ENCODE measurements around the gene CTIF.
"Not testable (repeated sequence)": the region's sequence is repeated elsewhere in the genome, so short reads cannot be mapped to it uniquely, and the experiment has no call there.

CTIF gene

GRCh38 chr18:48709371-48710062 lies 170.7 kb downstream of the CTIF start:
- no peak for DNase-seq (ENCODE audit: low read depth)

- no peak for DNase-seq (ENCODE audit: low read depth)
Observed at GRCh38 chr18:48711651-48712486, 173.0 kb downstream of the CTIF start.

GRCh38 chr18:48713309-48713708 lies 174.5 kb downstream of the CTIF start:
- DNase-seq (ENCODE audit: low read depth), result no peak

- DNase-seq (ENCODE audit: low read depth), result no peak
Observed at GRCh38 chr18:48714873-48715272, 176.0 kb downstream of the CTIF start.

- DNase-seq (ENCODE audit: low read depth), result no peak
Observed at GRCh38 chr18:48715711-48716361, 177.0 kb downstream of the CTIF start.

GRCh38 chr18:48717227-48717626 lies 178.4 kb downstream of the CTIF start:
- not testable (repeated sequence) for DNase-seq (ENCODE audit: low read depth)

GRCh38 chr18:48718251-48718959 lies 179.6 kb downstream of the CTIF start:
- DNase-seq (ENCODE audit: low read depth), result no peak

GRCh38 chr18:48719388-48719787 lies 180.6 kb downstream of the CTIF start:
- no peak for DNase-seq (ENCODE audit: low read depth)

GRCh38 chr18:48719974-48720654 lies 181.3 kb downstream of the CTIF start:
- no peak for DNase-seq (ENCODE audit: low read depth)

- DNase-seq (ENCODE audit: low read depth), result no peak
Observed at GRCh38 chr18:48720655-48721025, 181.8 kb downstream of the CTIF start.

GRCh38 chr18:48721312-48721711 lies 182.5 kb downstream of the CTIF start:
- no peak for DNase-seq (ENCODE audit: low read depth)

- no peak for DNase-seq (ENCODE audit: low read depth)
Observed at GRCh38 chr18:48723016-48723415, 184.2 kb downstream of the CTIF start.

GRCh38 chr18:48723837-48724236 lies 185.0 kb downstream of the CTIF start:
- no peak for DNase-seq (ENCODE audit: low read depth)

- DNase-seq (ENCODE audit: low read depth), result no peak
Observed at GRCh38 chr18:48724442-48724841, 185.6 kb downstream of the CTIF start.

GRCh38 chr18:48724939-48725338 lies 186.1 kb downstream of the CTIF start:
- no peak for DNase-seq (ENCODE audit: low read depth)

- no peak for DNase-seq (ENCODE audit: low read depth)
Observed at GRCh38 chr18:48725562-48725961, 186.7 kb downstream of the CTIF start.

- no peak for DNase-seq (ENCODE audit: low read depth)
Observed at GRCh38 chr18:48727681-48728080, 188.8 kb downstream of the CTIF start.

- no peak for DNase-seq (ENCODE audit: low read depth)
Observed at GRCh38 chr18:48728204-48728833, 189.5 kb downstream of the CTIF start.

GRCh38 chr18:48729404-48729803 lies 190.6 kb downstream of the CTIF start:
- no peak for DNase-seq (ENCODE audit: low read depth)

GRCh38 chr18:48730010-48730409 lies 191.2 kb downstream of the CTIF start:
- no peak for DNase-seq (ENCODE audit: low read depth)

GRCh38 chr18:48732767-48733424 lies 194.1 kb downstream of the CTIF start:
- DNase-seq (ENCODE audit: low read depth), result no peak

Data from stimulated activated CD8-positive, alpha-beta memory T cell treated with anti-CD3 and anti-CD28 coated beads, Interleukin-7, amount 100 ng/mL, for 24 hours (primary cell).